GM18520 (cell line): ENCODE measurements around the gene NEK6.

Experiments used
- ATAC-seq: cut with Tn5 transposase; IDR thresholded peaks from one replicate; pipeline ENCODE4 v1.9.1; 2021; ENCODE audit not compliant: unreplicated experiment

The NEK6 gene

GRCh38 chr9:124351672-124352468, 94.1 kb downstream of the NEK6 start:
- no peak for ATAC-seq

- ATAC-seq: no peak
Measured at GRCh38 chr9:124352616-124353015, 94.9 kb downstream of the NEK6 start.

- ATAC-seq: no peak
Measured at GRCh38 chr9:124353166-124353768, 95.5 kb downstream of the NEK6 start.

- no peak for ATAC-seq
Measured at GRCh38 chr9:124353811-124354274, 96.1 kb downstream of the NEK6 start.

GRCh38 chr9:124354346-124355038, 96.7 kb downstream of the NEK6 start:
- ATAC-seq: no peak

- no peak for ATAC-seq
Measured at GRCh38 chr9:124355039-124355940, 97.5 kb downstream of the NEK6 start.

GRCh38 chr9:124355941-124356744, 98.4 kb downstream of the NEK6 start:
- ATAC-seq: no peak

- ATAC-seq: no peak
Measured at GRCh38 chr9:124356745-124357390, 99.1 kb downstream of the NEK6 start.

GRCh38 chr9:124357721-124358361, 100.1 kb downstream of the NEK6 start:
- no peak for ATAC-seq

- no peak for ATAC-seq
Measured at GRCh38 chr9:124358631-124359030, 100.9 kb downstream of the NEK6 start.

- ATAC-seq: no peak
Measured at GRCh38 chr9:124359426-124359825, 101.7 kb downstream of the NEK6 start.

- no peak for ATAC-seq
Measured at GRCh38 chr9:124359855-124360678, 102.3 kb downstream of the NEK6 start.

GRCh38 chr9:124361128-124361527, 103.4 kb downstream of the NEK6 start:
- ATAC-seq: no peak

- ATAC-seq: no peak
Measured at GRCh38 chr9:124363326-124364096, 105.8 kb downstream of the NEK6 start.

- ATAC-seq: no peak
Measured at GRCh38 chr9:124364141-124364540, 106.4 kb downstream of the NEK6 start.

GRCh38 chr9:124365036-124365435, 107.3 kb downstream of the NEK6 start:
- no peak for ATAC-seq

GRCh38 chr9:124366476-124367220, 108.9 kb downstream of the NEK6 start:
- no peak for ATAC-seq
